ENCODE measurements around the gene ERCC6L2.

The ERCC6L2 gene

DNA sequence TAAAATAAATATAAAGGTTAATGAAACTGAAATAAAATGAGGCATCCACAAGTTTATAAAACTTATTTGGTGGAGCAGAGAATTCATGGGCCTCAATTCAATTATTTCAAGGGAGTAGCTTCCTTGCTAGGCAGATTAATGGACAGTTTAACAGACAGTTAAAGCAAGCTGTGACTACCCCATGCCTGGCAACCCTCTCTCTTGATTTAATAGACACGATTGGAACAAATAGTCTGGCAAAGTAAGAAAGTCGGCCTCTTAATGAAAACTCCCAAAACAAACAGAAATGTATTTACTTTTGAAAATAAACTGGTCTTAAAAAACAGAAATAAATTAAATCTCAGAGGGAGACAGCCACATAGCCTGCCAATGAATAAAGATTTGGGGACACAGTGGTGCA is 40.1 kb upstream of the ERCC6L2 start:
- TF ChIP-seq ZFX (IDR thresholded peaks at IDR 0.05; ENCODE audit: borderline replicate concordance) = no peak
- TF ChIP-seq, protein P1, sequence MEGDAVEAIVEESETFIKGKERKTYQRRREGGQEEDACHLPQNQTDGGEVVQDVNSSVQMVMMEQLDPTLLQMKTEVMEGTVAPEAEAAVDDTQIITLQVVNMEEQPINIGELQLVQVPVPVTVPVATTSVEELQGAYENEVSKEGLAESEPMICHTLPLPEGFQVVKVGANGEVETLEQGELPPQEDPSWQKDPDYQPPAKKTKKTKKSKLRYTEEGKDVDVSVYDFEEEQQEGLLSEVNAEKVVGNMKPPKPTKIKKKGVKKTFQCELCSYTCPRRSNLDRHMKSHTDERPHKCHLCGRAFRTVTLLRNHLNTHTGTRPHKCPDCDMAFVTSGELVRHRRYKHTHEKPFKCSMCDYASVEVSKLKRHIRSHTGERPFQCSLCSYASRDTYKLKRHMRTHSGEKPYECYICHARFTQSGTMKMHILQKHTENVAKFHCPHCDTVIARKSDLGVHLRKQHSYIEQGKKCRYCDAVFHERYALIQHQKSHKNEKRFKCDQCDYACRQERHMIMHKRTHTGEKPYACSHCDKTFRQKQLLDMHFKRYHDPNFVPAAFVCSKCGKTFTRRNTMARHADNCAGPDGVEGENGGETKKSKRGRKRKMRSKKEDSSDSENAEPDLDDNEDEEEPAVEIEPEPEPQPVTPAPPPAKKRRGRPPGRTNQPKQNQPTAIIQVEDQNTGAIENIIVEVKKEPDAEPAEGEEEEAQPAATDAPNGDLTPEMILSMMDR (IDR thresholded peaks at IDR 0.05) = no peak

DNA sequence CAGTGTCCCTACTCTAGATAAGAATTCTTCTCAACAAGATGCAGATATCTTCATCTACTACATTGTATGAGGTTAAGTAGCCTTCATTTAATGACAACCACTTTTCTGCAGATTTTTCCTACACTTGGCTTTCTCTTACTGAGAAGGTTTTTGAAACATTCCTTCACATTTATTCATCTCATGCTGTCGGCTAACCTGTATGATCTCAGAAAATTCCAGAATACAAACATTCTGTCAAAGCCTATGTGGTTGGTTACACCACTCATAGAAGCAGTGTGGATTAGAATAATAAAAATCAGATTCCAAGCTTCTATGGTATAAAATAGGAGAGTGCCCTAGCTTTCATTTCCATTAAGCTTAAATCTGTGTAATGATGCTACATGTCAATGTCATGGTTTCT is 39.4 kb upstream of the ERCC6L2 start:
- TF ChIP-seq, protein P1 (IDR thresholded peaks at IDR 0.05) = no peak
- TF ChIP-seq ZFX (IDR thresholded peaks at IDR 0.05; ENCODE audit: borderline replicate concordance) = no peak
- H3K27ac ChIP-seq = no peak overlapping the region

More for the DNA sequence above, 40.1 kb upstream of the ERCC6L2 start:
- no peak overlapping the region for H3K27ac ChIP-seq

DNA sequence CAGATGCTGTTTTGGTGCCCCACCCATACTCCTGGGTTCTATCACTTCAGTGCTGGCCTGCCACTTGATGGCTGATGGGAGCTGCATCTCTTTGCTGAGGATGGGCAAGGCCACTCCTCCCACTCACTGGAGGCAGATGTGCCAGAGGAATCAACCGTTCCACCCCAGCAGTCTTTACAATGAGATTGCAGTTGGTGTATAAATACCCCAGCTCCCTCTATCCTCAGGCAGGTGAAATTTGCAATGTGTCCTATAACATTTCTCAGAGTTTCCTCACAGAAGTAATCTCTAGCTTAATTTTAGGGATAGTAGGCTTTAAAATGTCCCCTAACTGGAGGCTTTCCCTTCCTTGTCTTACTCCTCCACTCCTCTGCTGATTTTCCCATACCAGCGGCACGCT is 36.5 kb upstream of the ERCC6L2 start:
- TF ChIP-seq ZFX (IDR thresholded peaks at IDR 0.05; ENCODE audit: borderline replicate concordance) = no peak
- no peak overlapping the region for H3K27ac ChIP-seq

DNA sequence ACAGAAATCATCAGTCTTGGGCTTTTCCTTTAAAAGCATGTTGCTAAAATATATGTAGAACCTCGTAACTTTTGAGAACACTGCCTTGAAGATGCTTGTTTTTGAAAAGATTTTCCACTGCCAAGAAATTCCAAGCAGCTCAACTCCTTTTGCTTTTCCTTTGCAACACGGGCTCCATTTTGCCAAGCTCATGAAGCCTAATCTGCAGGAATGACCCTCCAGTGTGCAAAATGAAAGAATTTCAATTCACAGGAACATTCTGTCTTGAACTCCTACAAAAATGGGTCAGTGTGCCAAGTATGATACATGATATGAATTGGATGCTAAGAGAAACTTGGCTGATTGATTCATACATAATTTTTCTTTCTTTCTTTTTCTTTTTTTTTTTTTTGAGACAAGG is 35.4 kb upstream of the ERCC6L2 start:
- TF ChIP-seq, protein P1 (IDR thresholded peaks at IDR 0.05) = no peak
- no peak for TF ChIP-seq ZFX (IDR thresholded peaks at IDR 0.05; ENCODE audit: borderline replicate concordance)
- no peak overlapping the region for H3K27ac ChIP-seq

DNA sequence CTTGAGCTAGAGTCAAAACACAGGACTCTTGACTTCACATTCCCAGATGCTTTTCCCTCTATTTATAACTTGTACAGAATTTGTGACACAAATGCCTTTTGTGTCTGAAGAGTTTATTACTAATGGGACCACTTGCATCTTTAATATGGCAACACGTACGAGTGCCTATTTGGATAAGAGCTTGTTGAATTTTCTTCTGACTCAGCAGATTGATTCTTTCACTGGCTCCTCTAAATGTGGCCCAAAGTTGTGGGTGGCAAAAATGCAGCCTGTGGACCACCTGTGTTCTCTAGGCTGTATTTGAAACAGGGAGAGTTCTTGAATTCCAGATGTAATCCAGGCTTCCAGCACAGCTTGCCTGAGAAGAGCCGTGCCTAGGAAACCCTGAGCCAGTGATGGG is 34.1 kb upstream of the ERCC6L2 start:
- TF ChIP-seq, protein P1 (IDR thresholded peaks at IDR 0.05) = no peak
- TF ChIP-seq ZFX (IDR thresholded peaks at IDR 0.05; ENCODE audit: borderline replicate concordance) = no peak
- no peak overlapping the region for H3K27ac ChIP-seq

DNA sequence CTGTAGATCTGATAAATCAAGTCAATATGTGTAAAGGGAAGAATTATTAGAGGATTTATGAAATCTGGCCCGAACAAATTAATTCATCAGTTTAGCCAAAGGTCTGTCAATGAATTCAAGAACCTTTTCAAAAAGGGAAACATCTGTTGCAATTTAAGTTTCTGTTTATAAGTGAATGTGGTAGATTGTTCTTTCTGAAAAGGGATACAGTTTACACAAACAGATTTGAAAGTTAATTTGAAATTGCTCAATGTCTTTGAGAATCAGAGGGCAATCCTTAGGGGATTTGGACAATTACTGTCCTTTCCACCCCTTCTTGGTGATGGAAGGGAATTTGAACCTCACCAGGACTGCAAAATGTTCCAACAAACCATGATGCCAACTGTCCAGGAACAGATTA is 29.7 kb upstream of the ERCC6L2 start:
- no peak overlapping the region for H3K27ac ChIP-seq
- no peak for TF ChIP-seq ZFX (IDR thresholded peaks at IDR 0.05; ENCODE audit: borderline replicate concordance)

DNA sequence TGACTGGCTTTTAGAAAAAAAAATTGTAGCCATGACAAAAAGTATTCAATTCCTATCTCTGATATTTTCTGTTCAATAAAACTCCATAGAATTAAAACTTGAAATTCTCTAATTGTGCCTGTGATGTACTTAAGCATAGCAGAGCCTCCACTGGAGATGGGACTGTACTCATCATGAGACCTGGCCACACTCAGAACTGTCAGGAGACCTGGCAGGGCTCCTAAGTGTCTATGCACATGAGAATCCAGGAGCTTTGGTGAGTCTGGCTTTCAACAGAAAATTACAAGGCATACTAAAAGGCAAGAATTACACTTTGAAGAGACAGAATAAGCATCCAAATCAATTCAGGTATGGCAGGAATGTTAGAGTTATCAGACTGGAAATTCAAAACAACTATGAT is 26.7 kb upstream of the ERCC6L2 start:
- no peak overlapping the region for H3K27ac ChIP-seq
- TF ChIP-seq, protein P1 (IDR thresholded peaks at IDR 0.05) = no peak
- TF ChIP-seq ZFX (IDR thresholded peaks at IDR 0.05; ENCODE audit: borderline replicate concordance) = no peak

DNA sequence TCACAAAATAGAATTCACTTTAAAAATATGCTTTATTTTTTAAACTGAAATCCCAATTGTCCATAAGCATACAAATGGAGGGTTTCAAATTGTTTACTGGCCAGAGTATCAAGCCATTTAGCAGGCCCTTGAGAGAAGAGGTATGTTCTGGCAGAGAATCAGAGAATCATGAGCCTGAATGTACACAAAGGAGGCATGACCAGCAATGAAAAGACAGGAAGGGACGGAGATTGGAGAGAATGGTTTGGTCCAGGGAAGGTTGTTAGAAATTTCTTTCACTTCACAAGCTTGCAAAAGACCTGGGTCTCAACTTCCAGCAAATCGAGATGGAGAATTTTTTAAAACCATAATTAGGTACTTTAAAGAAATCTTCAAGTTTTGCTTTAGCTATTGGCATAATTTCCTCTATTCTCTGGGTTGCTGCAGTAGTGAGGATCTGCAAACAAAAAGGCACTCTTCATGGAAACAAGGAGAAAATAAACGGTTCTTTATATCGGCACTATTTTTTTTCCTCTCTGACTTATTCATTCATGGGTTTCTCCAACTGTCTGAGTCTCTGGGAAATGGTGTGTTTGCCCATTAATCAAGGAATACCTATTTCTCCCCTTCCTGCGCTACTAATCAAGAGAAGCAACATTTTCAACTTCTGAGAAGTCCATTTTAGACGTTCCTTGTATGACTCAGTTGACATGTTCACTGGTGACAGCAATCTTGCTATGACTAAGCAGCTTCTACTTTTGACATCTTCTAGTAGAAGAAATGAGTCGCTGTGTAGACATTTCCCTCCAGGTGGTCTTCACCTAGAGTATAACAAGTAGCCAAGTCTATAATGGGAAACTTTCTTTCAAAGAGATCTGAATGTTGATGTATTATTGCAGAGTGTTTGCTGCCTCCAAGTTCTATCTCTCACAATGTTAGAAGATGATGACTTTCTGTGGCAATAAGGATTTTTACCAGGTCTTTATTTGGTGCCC is 23.1 kb upstream of the ERCC6L2 start:
- TF ChIP-seq, protein P1 (IDR thresholded peaks at IDR 0.05) = no peak
- TF ChIP-seq ZFX (IDR thresholded peaks at IDR 0.05; ENCODE audit: borderline replicate concordance) = no peak
- H3K27ac ChIP-seq = no peak overlapping the region

Measured in 22Rv1 (cell line).